GM19372 (cell line): ENCODE measurements around the gene ZEB2.

Source experiments
- ATAC-seq: cut with Tn5 transposase; IDR thresholded peaks from one replicate; pipeline ENCODE4 v1.9.1; 2021; ENCODE audit warnings: mild to moderate bottlenecking, low read depth, moderate library complexity; ENCODE audit not compliant: unreplicated experiment

The ZEB2 gene

DNA sequence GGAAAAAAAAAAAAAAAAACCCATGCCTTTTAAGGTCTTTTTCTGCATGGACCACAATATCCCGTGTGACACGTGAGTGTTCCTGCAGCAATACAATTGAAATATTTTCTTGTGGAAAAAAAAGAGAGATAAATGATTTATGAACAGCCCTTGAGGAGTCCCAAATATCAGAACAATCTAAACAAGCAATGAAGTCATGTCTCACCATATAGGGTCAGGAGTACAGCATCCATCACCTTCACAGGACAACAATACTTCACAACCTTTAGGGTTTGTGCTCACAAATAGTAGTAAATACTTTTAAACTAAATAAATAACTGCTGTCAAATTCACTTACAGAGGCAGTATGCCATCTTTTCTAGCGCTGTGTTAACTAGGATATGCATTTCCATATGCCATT is 87.9 kb downstream of the ZEB2 start:
- no peak for ATAC-seq

DNA sequence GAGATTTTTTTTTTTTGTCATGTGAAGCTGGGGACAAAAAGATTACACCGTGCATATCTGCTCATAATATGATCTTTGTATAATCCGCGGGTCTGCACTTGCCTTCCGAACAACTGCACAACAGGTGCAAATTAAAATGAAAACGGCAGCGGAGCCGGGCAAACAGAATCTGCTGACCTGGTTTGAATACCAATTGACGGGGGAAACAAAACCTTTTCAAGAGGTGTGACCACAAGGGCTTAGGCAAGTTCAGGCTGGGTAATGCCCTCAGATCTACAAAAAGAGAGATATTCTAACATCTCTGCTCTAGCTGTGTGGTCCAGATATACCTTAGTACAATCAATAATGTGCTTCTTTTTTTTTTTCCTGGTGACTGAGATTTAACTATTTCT is 88.5 kb downstream of the ZEB2 start:
- no peak for ATAC-seq

DNA sequence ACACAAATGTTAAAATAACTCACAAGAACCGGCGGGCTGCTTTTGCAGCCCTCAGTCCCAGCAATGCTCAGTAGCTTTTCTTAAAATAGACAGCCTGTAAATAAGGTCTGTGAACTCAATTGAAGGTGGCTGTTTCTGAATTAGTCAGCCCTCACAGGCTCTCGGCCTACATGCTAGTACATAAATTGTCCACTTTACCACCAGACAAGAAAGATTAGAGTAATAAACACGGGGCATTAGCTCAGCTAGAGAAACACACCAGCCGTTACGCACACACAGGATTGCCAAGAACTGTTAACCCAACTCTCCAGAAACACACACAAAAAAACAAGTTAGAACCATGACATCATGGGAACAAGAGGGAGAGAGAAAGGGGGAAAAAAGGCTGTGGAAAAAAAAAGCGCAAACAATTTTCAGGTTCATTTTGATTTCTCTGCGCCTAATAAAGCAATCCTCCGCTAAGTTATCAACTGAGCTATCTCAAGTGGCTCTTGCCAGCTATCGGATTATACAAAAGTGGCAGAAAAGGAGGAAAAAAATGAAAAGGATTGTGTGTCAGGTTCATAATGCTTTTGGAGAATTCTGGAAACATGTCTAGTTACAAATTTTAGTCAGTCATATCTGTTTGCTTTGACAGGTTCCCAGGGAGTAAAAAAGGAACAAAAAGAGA is 89.1 kb downstream of the ZEB2 start:
- peak; percentile 92 for ATAC-seq

DNA sequence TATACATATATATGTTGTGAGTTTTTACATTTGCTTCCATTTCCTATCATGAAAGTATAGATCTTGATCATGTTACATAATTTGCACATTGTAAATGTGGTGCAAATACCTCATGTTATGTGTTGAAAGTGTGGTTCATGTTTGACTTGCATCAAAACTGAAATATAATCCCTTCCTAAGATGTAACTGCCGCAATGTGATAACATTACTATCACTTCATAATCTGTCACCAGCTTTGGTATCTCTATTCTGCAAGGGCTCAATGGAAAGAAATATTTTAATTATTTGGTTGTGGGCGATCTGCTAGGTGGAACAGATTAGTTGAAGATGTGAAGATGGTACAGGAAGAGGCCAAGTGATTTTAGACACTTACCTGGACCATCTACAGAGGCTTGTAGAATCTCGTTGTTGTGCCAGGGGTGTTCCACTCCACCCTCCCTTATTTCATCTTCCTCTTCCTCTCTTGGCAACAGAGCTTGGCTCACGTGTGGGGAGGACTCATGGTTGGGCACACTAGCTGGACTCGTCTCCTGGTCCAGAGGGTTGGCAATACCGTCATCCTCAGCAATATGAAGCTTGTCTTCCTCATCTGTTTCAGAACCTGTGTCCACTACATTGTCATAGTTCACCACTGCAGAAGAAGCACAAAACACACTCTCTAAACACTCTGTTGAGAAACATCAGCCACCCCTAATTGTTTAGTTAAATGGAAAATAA is 90.4 kb downstream of the ZEB2 start:
- no peak for ATAC-seq

DNA sequence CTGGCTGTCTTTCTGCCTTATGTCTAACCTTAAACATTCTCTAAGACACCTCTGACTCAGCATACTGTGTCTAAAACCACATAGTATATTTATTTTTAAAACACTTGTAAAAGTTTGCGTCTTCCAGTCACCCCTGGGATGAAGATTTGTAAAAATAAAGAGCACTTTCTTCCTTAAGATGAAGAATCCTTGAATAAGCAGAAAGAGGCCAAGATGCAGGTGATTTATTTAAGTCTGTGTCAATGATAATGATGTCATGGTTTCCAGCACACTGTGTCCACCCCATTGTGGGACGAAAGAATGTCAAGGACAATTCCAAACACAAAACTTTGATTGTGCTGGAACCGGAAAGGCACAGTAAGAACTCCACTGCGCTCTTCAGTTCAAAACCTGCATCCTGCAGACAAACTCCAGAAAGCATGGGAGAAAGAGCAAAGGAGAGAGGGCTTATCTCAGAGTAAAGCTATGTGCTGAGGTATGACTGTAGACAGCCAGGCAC is 92.9 kb downstream of the ZEB2 start:
- ATAC-seq: no peak

DNA sequence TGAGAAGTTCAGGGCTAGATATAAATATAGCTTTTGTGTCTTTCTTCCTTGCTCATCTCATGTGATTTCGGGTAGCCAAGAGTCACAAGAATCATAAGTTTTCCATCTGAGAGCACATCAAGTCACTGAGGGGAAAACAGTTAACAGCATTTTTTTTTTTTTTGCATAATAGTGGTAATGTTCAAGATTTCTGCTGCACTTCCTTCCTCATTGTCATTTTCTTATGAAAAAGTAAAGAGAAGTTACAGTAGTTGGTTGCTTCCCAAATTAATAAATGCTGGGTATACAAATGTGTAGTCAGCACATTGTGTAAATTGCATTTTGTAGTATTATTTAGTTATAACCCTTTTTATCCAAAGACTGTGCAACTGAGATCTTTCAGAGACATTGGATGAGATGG is 93.6 kb downstream of the ZEB2 start:
- no peak for ATAC-seq

DNA sequence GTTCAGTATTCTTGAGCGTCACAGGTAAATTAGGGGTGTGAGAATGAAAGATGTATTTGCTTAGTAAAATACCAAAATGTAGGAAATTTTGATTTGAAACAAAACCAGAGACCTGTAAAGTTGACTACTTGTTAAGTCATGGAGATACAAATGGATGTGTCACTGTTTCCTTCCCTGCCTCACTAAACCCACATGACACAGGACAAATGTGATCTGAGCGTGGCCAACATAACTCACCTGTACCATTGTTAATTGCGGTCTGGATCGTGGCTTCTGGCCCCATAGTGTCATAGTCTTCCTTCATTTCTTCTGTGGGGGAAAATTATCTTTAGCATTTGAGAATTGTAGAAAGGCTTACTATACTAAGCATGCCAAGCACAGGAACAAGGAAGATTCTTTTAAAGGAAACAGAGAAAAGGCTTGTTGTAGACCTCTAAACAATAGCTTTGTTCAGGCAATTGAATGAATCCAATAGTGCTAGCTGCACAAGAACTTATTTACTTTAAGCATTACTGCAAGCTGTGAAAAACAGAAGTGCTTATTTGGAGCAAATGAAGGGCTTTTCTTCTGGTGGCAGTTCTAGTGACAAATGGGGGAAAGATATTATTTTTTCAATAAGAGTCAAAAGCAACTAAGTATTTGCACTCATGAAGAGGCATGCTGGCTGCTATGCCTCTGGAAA is 95.2 kb downstream of the ZEB2 start:
- ATAC-seq: no peak

DNA sequence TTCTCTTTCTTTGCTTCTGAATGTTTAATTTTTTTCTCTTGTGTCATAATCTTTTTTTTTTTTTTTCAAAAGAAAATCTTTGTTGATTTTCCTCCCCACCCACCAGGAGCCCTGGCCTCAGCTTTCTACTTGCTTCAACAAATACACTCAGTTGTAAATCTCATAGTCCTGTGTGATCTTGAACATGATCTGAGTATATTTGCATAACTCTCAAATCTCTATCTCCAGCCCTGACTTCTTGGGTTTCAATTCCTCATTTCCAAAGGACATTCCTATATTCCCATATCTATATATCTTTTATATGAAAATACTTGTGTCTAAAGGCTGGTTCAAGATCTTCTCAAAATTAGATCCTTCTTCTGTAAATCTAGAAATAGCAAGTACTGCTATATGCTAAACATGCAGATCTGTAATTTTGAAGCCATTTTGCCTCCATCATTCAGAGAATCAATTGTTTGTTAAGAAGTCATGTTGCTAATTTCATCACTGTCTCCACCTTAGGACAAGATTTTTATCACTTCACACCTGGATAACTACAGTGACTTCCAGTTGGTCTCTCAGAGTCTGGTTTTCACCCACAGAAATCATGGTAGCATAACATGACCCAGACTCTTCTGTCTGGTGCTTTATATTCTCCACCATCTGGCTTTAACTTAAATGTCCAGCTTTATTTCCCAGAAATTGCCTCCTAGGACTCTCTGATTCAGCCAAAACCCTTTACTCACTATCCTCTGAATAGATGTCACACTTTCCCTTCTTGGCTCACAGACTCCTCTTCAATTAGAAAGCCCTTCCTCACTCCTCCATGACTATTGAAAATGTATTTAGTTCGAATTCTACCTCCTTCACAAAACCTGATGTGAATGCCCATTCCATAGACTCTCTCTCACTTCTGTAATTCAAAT is 98.1 kb downstream of the ZEB2 start:
- no peak for ATAC-seq

DNA sequence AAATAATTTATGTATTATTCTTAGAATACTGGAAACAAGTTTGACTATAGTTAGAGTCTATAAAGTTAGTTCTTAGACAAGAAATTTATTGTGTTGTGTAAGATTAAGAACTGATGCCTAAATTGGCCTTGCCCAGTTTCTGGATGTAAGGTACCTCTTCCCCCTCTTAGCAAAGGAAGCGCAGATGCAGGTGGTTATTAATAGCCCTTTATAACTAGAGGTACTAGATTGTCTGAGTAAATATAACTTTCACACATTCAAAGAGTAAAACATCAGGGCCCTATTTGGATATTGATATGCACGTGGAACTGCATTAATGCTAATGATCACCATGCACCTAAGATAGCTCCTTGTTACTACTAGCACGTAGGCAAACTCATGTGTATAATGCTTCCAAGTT is 100.7 kb downstream of the ZEB2 start:
- no peak for ATAC-seq

DNA sequence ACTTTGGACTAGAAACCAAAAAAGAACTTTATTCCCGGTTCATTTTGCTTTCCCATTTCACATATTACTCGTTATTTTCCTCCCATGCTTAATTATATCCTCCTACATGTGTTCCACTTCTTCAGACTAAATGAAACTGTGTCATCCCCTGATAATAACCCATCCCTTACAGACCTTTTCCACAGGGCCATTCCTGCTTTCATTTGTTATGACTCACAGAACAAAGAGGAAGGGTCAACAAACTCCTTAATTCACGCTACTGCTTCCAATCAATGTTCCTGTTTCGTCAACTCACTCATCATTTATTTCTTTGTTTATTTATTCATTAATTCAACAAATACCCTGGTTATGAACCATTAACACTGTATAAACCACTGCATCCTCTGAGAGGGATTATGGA is 104.5 kb downstream of the ZEB2 start:
- no peak for ATAC-seq

DNA sequence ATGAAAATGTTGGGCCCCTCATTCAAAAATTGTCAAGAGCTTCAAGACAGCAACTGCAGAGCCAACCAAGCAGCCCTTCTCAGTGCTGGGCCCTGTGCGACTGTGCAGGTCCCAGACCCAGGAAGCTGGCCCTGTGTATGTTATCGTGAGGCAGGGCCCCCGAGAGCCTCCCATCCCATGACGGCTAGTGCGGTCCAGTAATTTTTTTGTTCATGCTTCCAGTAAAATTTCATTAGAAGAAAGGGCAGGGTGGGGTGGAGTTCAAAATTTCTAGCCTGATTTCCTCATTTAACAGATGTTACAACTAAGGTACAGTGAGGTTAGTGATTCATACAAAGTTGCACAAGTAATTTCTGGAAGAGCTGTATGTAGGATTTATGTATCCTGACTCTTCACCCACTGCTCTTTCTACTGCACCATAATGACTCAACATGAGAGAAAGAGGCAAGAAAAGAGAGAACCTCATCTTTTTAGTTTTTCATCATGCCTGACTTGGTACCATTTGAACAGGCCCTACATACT is 105.5 kb downstream of the ZEB2 start:
- ATAC-seq: no peak

DNA sequence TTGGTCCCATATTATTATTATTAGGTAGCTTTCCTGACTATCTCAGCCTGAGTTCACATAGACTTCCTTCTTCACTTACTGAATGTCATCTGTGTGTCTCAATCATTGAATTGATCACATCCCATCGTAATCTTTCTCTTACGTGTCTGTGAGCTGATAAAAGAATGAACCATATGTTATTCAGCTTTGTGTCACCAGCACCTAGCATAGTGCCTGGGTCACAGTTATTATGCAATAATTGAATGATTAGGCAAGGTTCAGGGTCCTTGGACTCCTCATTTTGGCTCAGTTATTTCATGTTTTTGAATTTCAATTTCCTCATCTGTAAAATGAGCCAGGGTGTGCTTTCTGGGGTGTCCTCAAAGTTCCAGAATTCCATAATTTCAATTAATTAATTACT is 107.2 kb downstream of the ZEB2 start:
- no peak for ATAC-seq

DNA sequence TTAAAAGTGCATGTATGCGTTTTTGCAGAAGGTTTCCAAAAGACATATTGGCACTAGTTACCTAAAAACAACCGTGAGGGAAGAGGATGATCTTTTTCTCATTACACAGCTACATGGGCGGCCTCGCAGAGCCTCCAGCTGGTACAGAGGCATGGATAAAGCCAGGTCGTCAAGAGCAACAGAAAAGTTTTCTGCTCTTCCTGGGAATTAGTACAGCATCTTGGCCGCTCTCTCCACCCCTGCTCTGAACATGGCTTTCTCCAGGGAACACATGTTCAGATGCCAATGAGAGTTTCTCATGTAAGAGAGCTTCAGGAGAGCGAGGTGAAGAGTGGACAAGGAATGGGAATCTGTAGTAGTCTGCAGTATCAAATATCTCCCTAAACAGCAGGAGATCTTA is 108.4 kb downstream of the ZEB2 start:
- ATAC-seq: no peak

DNA sequence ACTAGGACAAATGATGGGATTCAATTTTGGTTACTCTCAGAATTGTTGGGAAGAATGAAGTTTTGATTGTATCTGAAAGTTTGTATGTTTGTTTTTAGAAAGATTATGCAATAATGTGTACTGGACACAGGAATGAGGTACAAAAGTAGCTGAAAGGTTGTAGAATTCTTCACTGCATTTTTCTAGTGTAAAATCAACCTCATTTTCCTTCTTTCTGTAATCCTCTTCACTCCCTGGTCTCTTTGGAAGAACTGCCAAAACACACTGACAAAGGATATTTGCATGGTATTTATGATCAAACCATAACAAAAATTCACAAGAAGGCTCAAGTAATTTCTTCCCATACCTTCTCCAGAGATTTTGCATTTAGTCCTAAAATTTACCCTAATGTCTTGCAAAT is 110.7 kb downstream of the ZEB2 start:
- no peak for ATAC-seq

DNA sequence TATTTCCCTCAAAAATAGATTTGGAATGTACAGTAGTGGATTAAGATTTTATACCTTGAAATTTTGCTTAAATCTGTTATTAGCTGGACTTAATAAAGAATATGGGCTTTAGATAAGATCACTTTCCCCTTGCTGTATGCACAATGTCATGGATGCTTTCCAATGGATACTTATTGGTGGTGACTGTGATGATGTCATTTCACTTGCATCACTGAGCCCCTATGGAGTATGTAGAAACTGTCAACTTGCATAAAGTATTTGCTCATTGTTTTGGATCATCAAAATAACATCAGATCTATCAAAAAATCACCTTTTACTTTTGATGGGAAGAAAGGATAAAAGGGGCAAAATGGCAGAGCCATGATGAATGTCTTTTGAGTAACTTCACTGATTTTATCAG is 112.7 kb downstream of the ZEB2 start:
- no peak for ATAC-seq

DNA sequence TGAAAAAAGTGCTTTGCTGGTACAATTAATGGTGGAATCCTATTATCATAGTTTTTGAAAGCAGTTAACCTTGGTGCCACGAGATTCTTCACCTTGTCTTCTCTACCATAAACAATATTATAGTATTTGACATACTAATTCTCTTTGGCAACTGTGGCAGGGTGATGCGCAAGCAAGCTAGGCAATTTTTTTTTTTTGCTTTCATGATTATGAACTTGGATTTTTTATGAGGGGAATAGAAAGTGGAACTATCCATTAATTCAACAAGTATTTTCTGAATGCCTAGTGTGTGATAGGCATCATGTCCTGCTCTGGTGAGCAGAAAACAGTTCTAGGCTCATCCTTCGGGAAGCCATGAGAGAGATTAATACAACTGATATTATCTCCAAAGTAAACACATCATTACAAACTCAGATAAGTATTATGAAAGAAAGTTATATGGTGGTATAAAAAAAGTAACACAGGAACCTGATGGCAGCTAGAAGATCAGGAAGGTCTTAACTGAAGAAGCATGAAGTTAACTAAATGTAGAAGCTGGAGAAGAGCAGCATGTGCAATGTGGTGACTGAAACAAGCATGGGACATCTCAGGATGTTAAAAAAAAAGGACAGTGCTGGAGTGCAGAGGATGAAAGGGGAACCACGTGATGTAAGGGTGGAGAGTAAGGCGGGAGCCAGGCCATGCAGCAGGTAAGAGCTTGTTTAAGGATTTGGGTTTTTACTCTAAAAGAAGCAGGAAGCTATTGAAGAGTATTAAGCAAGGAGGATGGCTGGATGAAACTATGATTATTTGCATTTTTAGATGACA is 113.7 kb downstream of the ZEB2 start:
- no peak for ATAC-seq

DNA sequence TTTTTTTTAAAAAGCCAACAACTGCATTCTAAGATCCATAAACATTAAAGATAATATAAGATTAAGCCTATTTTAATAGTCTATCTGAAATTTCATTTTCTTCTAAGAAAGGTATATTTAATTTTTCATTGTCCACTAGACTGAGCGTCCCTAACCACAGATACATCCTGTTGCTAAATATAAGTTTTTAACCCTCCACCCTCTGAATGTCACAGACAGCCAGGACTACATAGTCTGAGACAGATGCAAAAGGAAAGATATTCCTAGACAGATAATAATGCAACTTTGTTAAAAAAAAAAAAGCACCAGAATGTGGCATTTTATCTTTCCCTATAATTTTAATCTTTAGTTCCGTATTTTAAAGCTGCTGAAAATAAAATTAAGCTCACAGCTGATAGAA is 114.6 kb downstream of the ZEB2 start:
- no peak for ATAC-seq

DNA sequence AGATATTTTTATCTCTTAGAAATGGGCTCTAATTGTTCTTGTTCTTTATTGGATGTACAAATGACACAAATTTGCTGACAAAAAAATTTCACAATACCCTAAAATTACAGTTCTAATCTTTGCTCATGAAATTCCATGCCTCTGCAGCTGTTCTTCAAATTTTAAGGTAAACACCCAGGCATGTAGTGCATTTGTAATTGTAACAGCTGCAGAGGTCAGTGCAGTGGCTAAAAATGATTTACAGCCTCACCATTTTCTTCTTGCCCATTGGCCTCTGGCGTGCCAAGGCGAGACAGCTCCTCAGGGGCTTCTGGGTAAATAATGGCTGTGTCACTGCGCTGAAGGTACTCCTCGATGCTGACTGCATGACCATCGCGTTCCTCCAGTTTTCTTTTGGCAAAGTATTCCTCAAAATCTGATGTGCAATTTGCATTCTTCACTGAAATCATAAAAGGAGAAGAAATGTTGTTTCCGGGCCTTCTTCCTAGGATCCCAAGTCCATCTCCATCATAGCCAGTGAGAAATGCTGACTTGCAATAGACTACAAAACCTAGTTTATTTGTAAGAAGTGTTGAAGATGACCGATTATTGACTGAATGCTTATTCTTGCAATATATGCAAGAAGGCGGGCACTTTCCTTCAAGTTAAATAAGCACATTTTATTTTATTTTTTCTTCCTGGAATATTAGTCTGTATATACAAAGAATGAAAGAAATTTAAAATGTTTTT is 115.2 kb downstream of the ZEB2 start:
- no peak for ATAC-seq

DNA sequence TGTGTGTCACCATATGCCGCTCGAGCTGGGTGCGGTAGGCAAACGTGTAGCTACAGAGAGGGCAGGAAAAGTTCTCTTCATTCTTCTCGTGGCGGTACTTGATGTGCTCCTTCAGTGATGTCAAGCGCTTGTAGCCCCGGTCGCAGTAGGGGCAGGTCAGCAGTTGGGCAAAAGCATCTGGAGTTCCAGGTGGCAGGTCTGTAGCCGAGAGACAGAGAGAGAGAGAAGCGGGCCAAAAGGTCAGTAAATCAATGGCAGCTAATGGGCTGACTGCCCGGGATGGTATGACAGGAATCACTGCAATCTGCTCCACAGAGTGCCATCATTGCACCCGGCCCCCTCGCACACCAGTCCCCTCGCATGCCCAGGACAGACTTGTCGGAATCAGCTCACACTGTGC is 116.0 kb downstream of the ZEB2 start:
- ATAC-seq: no peak
